HG02938 (cell line): Measurements from ENCODE around the gene COPA.
"Not testable (repeated sequence)": the region's sequence is repeated elsewhere in the genome, so short reads cannot be mapped to it uniquely, and the experiment has no call there.

ENCODE experiments used
- ATAC-seq: cut with Tn5 transposase; IDR thresholded peaks from one replicate; pipeline ENCODE4 v1.9.1; 2021; ENCODE audit warnings: mild to moderate bottlenecking, moderate library complexity; ENCODE audit not compliant: unreplicated experiment

The COPA gene

GRCh38 chr1:160342953-160343869 lies at the start of gene COPA, which contains the start of gene NCSTN:
COPA (minus strand) TSS chr1:160343250; CDS start chr1:160343170, 80 bp downstream.
NCSTN (plus strand) TSS chr1:160343383; CDS start chr1:160343397, 14 bp downstream.
- peak; percentile 85 for ATAC-seq

DNA sequence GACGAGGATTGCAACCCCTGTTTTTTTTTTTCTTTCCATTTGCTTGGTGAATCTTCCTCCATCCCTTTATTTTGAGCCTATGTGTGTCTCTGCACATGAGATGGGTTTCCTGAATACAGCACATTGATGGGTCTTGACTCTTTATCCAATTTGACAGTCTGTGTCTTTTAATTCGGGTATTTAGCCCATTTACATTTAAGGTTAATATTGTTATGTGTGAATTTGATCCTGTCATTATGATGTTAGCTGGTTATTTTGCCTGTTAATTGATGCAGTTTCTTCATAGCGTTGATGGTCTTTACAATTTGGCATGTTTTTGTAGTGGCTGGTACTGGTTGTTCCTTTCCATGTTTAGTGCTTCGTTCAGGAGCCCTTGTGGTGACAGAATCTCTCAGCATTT lies 45.4 kb upstream of the COPA start:
- ATAC-seq = not testable (repeated sequence)

GRCh38 chr1:160384812-160385211 lies 41.8 kb upstream of the COPA start:
- not testable (repeated sequence) for ATAC-seq

- ATAC-seq = no peak
These were observed 34.6 kb upstream of the COPA start for GRCh38 chr1:160377585-160378206.

DNA sequence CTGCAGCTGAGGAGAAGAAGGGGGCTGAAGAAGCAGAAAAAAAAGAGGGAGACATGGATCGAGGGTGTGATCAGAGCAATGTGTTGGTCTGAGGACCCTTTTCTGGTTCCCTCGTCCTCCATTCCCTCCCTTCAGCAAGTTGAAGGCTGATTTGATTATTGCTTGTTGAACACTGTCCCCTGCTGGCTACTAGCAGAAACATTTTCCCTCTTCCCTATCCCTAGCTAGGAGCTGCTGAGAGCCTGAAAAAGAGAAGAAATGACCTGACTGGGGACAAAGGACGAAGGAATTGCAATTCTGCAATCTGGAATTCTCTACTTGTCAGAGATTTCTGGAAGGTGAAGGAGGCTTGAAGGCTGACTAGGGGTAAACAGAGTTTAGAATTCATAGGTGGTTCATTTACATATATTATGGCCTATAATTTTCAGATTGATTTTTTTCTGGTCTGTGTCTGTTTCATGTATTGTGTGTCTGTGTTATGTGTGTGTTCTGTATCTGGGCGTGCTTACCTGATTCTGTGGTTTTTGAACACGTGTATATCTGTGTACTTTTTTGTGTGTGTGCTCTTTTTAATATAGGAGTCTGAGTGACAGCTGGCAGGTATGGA lies 33.6 kb upstream of the COPA start:
- no peak for ATAC-seq

GRCh38 chr1:160375788-160376524 lies 32.9 kb upstream of the COPA start:
- no peak for ATAC-seq

- ATAC-seq = no peak
These were observed 31.5 kb upstream of the COPA start for GRCh38 chr1:160374306-160375110.

- ATAC-seq = no peak
These were observed 30.6 kb upstream of the COPA start for GRCh38 chr1:160373696-160374095.

- ATAC-seq = no peak
These were observed 28.7 kb upstream of the COPA start for GRCh38 chr1:160371756-160372155.

GRCh38 chr1:160371346-160371631 lies 28.2 kb upstream of the COPA start:
- ATAC-seq = no peak

GRCh38 chr1:160370561-160371345 lies 27.7 kb upstream of the COPA start:
- no peak for ATAC-seq

- no peak for ATAC-seq
These were observed 26.0 kb upstream of the COPA start for GRCh38 chr1:160369087-160369486.

GRCh38 chr1:160367934-160368923 lies 25.2 kb upstream of the COPA start:
- ATAC-seq = no peak

- no peak for ATAC-seq
These were observed 24.5 kb upstream of the COPA start for GRCh38 chr1:160367516-160367900.

- no peak for ATAC-seq
These were observed 23.9 kb upstream of the COPA start, which contains the start of gene NHLH1 for GRCh38 chr1:160366731-160367515. NHLH1 (plus strand) TSS chr1:160367071; CDS start chr1:160370732, 3,661 bp downstream.

DNA sequence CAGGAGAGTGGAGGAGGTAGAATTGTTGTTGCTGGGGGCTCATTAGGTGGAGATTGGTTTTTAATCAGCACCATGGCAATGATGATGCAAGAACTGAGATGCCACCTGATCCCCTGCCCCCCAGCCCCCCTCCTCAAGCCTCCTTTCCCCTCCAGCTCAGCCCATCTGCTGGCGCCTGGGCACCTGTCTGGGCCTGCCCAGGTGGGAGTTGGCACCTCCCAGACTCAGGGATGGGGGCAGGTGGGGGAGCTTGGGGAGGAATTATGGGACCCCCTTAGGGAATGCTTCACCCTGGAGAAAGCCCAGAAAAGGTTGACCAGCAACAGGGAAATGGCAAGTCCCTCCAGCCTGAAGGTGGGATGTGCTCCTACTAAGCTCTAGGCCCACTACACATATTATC lies 22.3 kb upstream of the COPA start:
- ATAC-seq = no peak

- ATAC-seq = no peak
These were observed 21.1 kb upstream of the COPA start for GRCh38 chr1:160363951-160364735.
